HG03103 (cell line): Measurements from ENCODE around the gene S100A12.

Source experiments
- ATAC-seq: cut with Tn5 transposase; IDR thresholded peaks from one replicate; pipeline ENCODE4 v1.9.1; 2021; ENCODE audit warnings: low read depth; ENCODE audit not compliant: unreplicated experiment

The S100A12 gene

DNA sequence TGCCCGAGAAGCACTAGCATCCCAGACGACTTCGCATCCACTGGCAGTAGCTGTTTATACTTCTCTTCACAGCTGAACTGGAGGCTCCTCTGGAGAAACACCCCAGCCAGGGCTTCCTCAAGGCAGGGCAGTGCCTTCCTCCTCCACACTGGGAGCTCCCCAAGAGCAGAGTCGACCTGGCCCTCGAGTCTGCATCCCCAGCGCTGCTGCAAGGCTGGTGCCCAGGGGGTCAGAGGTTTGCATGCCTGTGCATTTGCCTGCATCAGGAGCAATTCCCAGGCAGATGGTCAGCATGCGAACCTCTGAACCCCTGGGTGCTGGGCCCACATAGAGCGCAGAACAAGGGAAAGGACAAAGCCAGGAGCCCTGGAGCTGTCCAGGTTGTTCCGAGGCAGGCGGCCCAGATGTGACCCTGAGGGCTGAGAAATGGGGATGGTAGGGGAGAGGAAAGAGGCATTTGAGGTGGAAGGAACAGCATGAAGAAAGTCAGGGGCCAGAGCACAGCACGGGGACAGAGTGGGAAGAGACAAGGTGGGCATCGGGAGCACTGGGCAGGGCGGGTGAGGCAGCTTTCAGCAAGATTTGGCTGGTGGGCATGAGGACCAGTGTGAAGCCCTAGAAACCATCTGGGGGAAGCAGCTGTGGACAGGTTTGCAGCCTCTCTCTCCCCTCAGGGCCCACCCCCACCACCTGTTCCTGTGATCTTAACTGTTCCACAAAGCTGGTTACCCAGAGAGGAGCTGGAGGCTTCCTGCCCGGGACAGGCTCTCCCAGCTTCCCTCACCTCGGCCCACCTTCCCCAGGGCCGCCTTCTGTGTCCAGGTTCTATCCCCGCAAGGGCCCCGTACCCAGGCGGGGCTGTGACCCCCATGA, 21.9 kb upstream of the S100A12 start:
- ATAC-seq = no peak

DNA sequence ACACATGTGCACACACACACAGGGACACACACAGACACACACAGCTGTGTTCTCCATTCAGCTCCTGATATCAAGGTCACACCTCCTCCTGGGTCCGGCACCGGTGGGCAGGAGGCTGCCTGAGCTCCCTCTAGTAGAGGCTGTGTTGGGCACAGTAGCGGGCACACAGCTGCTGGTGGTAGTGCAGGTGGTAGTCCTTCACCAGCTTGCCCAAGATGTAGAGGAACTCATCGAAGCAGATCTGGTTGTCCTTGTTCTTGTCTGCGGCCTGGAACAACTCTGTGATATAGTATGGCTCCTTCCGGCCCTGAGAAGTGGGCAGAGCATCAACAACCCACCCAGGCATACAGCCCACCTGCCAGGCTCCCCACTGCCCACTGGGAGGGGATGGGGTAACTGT, 21.0 kb upstream of the S100A12 start:
- no peak for ATAC-seq

DNA sequence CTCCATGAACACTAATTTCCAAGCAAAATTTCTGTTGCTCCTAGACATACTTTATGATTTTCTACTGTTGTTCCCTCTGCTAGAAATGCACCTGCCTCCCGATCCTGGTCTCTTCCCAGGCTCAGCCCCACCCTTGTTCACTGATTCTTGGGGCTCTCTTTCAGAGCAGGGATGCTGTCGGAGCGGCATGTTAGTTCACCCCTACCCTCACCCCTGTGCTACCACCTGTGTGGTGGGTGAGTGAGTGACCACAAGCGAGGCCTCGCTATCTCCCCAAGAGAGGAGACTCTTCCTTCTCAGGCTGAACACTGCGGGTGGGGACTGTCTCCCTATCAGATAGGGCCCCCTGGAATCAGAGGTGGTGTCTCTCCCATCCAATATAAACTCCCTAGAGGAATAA, 20.4 kb upstream of the S100A12 start:
- ATAC-seq = no peak

DNA sequence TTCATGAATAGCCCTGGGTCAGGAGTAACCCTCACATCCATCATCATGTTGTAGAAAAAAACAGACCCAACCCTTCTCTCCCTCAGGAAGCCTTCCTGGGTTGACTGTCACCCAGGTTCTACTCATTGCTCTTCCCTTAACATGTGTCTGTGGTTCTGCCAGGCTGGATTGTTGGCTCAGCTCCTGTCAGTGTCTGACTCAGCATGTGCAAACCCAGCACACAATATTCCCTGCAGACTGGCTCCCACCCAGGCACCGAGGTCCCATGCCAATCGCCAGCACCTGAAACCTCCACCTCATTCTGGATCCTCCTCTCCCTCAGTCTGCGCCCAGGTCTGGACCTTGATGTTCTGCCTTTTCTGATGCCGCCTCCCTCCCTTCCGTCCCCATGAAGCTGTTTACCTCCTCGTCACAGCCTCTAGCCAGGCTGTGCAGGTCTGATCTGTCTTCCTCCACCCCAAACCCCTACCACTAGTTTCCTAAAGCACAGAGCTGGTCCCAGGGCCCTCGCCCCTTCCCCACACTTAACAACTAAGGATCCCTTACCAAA, 19.8 kb upstream of the S100A12 start:
- no peak for ATAC-seq

DNA sequence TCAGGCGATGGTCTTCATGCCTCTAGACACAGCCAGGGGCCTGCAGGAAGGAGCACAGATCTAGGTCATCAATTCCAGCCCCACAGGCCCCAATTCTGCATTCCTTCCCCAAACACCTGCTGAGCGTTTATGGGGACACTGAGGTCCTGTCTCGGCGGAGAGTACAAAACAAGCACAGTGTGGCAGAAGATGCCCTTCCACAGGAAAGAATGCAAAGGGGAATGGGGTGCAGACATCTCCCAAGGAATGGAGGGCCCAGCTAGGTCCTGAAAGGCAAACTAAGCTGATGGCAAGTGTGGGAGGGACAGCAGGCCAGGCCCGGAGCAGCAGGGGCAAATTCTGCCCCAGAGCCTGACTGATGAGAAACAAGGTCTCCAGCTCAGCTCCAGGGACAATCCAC, 19.0 kb upstream of the S100A12 start:
- no peak for ATAC-seq

DNA sequence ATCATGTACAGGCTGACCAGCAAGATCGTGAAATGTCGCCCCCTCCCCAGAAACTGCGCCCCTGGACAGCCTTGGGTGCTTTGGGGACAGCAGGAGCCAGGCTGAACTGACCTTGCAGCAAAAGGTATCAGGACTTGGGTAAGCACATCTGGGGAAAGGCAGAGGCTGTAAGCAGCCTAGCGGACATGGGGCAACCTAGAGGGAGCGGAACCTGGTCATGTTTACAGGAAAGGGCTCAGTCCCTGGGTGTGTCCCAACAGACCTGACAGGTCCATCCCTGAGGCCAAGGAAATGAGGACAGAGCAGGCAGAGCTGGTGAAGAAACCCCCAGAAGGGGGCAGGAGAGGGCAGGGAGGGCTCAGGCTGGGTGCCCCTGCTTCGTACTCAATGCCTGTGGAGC, 18.5 kb upstream of the S100A12 start:
- no peak for ATAC-seq

DNA sequence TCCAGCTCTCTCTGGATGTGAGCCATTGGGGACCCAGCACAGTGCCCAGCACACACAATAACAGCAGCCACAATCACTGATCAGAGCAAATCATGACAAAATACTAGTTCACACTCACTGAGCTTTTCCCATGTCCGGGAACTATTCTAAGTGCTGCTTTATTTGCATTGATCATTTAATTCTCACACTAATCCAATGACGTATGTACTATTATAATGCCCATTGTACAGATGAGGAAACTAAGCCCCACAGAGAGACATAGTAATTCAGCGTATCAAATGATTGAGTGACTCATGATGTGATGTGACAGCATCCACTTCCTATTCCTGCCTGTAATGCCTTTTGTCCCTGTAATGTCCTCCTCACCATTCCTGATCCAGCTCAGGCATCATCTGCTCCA, 17.4 kb upstream of the S100A12 start:
- ATAC-seq = no peak

DNA sequence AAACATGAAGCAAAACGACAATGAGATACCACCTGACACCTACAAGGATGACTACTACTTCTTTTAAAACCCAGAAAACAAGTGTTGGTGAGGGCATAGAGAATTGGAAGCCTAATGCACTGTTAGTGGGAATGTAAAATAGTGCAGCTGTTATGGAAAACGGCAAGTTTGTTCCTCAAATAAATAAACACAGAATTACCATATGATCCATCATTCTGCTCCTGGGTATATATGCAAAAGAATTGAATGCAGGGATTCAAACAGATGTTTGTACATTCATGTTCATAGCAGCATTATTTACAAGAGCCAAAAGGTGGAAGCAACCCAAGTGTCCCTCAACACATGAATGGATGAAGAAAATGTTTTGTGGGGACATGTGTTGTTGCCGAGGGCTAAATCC, 16.8 kb upstream of the S100A12 start:
- no peak for ATAC-seq

DNA sequence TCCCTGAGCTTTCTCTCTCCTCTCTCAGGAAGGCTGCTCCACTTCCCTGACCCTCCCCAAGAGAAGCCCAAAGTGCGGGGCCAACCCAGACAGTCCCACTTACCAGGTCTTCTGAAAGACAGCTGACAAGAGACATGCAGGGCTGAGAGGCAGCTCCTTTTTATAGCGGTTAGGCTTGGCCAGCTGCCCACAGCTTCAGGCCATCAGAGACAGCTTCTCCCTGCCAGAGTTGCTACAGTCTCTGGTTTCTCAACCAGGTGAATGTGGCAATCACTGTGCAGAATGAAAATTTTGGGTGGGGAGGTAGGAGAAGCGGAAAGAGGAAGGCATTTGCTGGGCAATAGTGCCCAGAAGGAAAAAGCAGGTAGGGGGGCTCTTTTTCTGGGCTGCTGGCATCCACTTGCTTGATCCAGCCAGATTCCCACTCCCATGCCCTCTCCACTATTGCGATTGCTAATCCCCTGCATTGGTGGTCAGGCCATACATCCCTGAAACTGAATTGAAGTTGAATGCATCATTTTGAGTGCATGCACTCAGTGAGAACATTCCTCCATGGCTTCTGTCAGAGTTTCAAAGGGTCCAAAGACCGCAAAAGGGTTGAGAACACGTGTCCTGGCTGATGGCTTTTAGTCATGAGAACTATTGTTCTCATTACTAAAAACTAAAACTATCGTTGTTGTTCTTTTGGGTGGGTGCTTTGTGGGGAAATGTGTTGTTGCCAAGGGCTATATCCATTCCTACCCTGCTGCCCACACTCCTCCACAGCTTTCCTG, 15.7 kb upstream of the S100A12 start, which contains the start of gene S100A8:
TSS of gene S100A8 (minus strand) at position 136 of the 773 bp plus-strand sequence. CDS start 538 bp downstream, outside the sequence.
- no peak for ATAC-seq

DNA sequence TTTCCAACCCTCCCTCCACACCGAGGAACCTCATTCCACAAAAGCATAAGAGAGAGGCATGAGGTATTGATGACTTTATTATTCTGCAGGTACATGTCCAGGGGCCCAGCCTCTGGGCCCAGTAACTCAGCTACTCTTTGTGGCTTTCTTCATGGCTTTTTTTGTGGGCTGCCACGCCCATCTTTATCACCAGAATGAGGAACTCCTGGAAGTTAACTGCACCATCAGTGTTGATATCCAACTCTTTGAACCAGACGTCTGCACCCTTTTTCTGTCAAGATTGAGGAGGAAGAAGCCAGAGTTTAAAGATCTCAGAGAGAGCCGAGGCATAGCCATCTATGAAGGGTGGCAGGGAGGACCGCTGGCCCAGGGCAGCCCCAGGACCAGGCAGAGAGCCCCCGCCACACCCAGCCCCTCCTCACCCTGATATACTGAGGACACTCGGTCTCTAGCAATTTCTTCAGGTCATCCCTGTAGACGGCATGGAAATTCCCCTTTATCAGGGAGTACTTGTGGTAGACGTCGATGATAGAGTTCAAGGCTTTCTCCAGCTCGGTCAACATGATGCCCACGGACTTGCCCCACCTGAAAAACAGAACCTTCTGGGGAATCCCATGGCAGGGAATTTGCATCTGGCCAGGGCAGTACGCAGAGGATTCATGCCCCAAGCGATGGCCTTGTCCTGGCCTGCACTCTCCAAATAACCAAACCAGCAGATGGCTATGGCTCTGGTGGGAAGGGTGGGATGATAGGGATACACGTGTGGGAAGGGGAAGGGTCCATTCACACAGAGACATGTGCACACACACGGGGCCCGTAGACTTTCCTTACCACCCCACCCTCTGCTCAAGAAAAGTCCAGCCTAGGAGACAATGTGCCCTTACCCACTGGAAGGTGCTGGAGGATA, 14.8 kb upstream of the S100A12 start:
- ATAC-seq = no peak

DNA sequence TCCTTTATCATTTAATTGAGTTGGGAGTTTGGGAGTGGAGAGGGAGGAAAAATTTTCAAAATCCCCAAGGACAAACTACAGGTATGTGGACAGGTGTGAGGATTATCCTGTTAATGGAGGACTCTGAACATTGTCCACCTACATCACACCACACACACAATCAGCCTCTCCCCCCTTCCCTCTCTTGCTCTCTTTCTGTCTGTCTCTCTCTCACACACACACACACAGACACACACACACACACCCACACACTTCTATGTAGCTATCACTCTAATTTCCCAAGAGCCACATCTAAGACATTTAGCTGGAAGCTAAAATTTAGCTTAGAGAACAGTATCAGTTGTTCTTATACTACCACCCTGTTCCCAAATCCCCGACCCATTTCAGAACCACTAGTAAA, 14.0 kb upstream of the S100A12 start:
- no peak for ATAC-seq

DNA sequence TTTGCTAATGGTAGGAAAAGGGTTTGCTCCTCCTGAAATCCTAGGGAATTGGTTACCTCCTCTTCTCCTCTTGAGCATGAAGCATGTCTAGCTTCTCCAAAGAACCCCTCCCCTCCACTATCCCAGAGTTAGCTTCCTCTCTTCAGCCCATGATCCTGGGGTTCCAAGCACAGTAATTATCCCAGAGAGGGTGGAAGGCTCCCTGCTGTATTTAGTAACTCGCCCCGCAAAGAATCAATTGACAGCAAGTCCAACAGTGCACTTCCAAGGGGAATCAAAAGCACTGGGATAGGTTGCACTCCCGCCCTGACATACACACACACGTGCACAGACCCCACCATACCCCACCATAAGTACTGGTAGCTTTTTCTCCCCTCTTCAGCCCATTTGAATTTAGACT, 12.4 kb upstream of the S100A12 start:
- ATAC-seq = no peak

DNA sequence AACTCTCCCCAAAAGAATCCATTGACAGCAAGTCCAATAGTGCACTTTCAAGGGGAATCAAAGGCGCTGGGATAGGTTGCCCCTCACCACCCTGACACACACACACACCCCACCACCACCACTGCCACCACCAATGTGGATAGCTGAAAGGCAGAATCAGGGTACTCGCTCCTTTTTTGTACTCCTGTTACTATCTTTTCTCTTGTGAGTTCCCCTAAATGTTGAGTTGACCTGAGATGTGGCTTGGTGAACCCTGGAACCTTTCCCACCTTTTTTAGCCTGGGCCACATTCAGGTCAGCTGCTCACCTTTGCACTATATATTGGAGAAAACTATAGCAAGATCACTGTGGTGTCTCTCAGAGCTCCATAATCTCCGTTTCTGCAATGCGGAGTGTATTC, 11.6 kb upstream of the S100A12 start:
- ATAC-seq = no peak

DNA sequence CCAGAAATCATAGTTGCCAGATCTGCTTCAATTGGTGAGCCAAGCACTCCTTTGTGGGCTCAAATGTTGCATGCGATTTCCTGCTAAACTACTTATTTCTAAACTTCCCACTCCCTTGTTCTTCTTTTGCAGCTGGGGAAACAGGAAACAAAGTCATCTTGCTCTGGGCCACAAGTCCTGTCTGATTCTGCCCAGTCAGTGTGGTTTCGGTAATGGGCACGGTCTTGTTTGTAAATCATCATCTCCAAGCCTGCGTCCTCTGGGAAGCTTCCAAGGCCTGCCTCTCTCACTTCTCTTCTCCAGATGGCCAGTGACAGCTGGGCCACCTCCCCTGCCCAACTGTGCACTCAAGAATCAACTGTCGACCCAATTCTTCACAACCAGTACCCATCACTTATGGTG, 11.1 kb upstream of the S100A12 start:
- ATAC-seq = no peak

DNA sequence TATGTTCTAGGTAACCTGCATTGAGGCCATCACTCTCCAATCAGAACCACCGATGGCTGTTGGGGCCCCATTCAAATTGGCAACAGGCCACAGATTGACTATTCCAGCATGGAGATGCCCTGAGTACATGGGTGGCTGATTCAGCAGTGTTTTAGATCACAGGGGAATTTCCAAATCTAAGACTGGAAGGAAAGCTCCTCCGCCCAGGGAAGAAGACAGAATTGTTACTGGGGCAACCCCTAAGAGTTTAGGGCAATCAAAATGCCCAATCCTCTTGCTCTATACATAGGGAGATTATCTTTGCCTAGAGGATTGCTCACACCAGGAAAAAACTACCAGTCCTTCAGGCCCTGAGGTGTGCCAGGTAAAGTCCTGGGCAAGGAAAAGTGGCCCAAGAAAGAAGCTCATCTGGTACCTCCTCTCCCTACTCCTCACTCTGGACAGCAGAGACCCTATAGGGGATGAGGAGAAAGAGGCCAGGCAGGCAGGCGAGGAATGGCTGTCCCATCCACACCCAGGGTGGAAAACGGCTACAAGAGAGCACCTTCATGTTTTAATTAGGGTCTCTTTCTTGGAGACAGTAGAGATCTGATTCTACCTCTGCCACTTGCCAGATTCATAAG, 9.6 kb upstream of the S100A12 start:
- ATAC-seq = no peak

DNA sequence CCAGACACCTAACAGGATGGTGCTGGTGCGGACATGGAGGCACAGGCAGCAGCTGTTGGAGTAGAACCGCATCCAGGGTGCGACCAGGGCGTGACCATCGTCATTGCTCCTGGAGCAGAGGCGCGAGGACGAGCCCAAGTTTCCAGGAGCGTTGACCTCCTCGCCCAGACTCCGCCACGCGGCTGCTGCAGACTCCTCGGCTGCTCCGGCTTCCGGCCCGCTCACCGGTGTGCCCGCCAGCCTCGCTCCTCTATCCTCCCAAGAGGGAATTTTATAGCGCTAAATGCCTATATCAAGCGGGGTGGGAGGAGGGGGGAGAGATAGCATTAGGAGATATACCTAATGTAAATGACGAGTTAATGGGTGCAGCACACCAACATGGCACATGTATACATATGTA, 5.3 kb upstream of the S100A12 start:
- no peak for ATAC-seq

DNA sequence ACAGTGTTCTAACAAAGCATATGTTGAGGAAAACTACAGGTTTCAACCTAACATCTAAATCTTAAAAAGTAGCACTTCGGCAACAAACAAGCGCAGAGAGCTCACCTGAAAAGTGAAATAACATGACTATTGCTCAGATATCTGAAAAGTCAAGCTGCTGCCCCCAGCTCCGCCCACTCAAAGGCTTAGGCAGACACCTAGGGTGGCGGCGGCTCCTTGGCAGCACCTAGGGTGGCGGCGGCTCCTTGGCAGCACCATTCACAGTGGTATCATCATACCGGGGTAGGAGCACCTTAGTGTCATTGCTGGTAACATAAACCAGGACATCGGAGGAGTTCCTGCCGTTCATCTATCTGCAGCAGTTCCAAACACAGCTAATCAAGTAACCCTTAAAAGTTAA, 4.2 kb upstream of the S100A12 start:
- ATAC-seq = no peak

DNA sequence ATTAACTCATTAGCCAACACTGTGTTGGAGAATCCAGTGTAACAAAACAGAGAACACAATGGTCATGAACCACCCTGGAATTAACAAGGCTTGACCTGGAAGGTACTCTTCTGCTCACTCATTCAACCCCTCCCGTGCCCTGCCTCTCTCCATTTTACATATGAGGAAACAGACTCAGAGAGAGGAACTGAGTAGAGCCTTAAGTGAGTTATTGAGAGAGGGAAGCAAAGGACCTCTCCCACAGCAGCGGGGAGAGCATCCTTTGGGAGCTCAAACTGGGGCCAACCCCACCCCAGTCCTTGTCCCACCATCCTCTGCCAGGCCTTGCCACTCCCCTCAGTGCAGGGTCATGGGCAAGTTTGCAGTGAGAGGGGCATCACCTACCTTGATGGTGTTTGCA, 1.4 kb downstream of the S100A12 start:
- no peak for ATAC-seq

DNA sequence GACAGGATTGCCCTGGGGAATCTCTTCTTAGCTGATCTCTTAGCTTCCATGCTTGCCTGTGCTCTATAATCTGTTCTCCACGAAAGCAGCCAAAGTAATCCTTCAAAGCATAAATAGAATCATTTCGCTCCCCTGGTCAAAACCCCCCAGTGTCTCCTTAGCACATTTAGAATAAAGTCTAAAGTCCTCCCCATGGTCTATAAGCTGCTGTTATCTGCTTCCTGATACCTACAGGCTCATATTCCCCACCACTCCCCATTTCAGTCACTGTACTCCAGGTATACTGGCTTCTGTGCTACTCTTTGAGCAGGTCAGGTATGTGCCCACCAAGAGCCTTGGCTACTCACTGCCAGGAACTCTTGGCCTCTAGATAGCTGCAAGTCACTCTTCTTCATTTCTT, 2.9 kb downstream of the S100A12 start:
- no peak for ATAC-seq

DNA sequence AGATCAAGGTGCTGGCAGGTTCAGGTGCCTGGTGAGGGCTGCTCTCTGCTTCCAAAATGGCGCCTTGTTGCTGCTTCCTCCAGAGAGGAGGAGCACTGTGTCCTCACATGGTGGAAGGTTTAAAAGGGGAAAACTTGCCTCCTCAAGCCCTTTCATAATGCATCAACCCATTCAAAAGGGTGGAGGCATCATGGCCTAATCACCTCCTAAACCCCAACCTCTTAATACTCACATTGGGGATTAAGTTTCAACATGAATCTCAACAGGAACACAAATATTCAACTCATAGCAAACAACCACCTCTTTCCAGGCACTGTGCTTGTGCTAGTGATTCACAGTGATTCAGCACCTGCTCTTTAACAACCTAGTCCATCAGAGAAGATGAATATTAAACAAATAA, 4.2 kb downstream of the S100A12 start:
- no peak for ATAC-seq
